GM21723 (cell line): Measurements from ENCODE around the gene SIPA1.

Experiments
- ATAC-seq: cut with Tn5 transposase; IDR thresholded peaks from one replicate; pipeline ENCODE4 v1.9.1; 2021; ENCODE audit warnings: mild to moderate bottlenecking, moderate library complexity; ENCODE audit not compliant: unreplicated experiment

The SIPA1 gene

GRCh38 chr11:65637794-65638419 lies at the start of gene SIPA1:
Gene SIPA1 (plus strand): TSS chr11:65638101. CDS start chr11:65640922, 2,821 bp downstream.
- peak; percentile 43 for ATAC-seq

- peak; percentile 69 for ATAC-seq
Measured at GRCh38 chr11:65588199-65589054, 49.5 kb upstream of the SIPA1 start.

GRCh38 chr11:65589444-65590239 lies 48.3 kb upstream of the SIPA1 start:
- ATAC-seq, result no peak

- ATAC-seq, result no peak
Measured at GRCh38 chr11:65590240-65590738, 47.6 kb upstream of the SIPA1 start.

- ATAC-seq, result no peak
Measured at GRCh38 chr11:65591939-65592857, 45.7 kb upstream of the SIPA1 start.

- no peak for ATAC-seq
Measured at GRCh38 chr11:65592858-65593517, 44.9 kb upstream of the SIPA1 start.

GRCh38 chr11:65593518-65594414 lies 44.1 kb upstream of the SIPA1 start:
- no peak for ATAC-seq

- no peak for ATAC-seq
Measured at GRCh38 chr11:65595131-65595530, 42.8 kb upstream of the SIPA1 start.

- no peak for ATAC-seq
Measured at GRCh38 chr11:65595543-65596281, 42.2 kb upstream of the SIPA1 start, which contains the start of gene KCNK7. Gene KCNK7 (minus strand): TSS chr11:65595800. CDS start chr11:65595772, 28 bp downstream.

GRCh38 chr11:65596520-65596919 lies 41.4 kb upstream of the SIPA1 start:
- no peak for ATAC-seq

- ATAC-seq, result no peak
Measured at GRCh38 chr11:65598258-65598699, 39.6 kb upstream of the SIPA1 start.

- ATAC-seq, result no peak
Measured at GRCh38 chr11:65599216-65599954, 38.5 kb upstream of the SIPA1 start.

GRCh38 chr11:65599955-65600246 lies 38.0 kb upstream of the SIPA1 start:
- ATAC-seq, result no peak

GRCh38 chr11:65604258-65604657 lies 33.6 kb upstream of the SIPA1 start:
- no peak for ATAC-seq

GRCh38 chr11:65606876-65607613 lies 30.9 kb upstream of the SIPA1 start:
- no peak for ATAC-seq

GRCh38 chr11:65607614-65608426 lies 30.1 kb upstream of the SIPA1 start:
- no peak for ATAC-seq
